ENCODE results near the gene RPL22. TPM values are rescaled to one million over a fixed set of nuclear protein-coding genes. Genes with fewer than 3 reads are reported as not detected.

The RPL22 gene
- total and polyA plus RNA-seq, 2 of the 8 experiments (the other 6 are each of a cell fraction or from before 2014, with no cell fraction given) = 133 to 521 TPM

DNA sequence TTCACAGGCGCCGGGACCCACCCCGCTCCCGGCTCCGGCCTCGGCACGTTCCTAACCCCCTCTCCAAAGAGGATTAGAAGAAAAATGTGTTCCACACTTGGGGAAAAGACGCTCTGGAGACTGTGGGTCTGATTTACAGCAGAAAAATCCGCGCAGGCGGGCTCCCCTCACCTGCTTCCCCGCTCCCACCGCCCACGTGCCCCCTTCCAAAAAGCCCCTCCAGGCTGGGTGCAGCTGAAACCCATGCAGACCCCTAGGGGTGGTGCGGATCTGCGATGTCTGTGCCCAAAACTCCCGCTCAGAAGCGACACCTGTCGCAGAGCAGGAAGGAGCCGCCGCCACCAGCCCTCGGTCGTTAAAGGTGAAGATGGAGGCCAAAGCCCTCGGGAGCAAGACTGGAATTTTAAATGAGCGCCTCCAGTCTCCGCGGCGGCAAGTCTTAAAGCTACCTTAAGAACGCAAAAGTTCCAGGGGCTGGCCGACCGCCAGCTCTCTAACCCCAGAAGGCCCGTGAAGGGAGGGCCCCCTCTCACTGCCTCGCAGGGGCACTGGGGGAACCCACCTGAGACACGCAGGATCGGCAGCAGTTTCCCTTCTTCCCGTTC is 18.6 kb downstream of the RPL22 start:
- Histone ChIP-seq H3K27me3 (replicated peaks in 1 of 4; ENCODE audit: control insufficient read depth in 3 of 4, extremely low read depth in 1 of 4, insufficient read depth in 3 of 4, low read length in 3 of 4) (peaks cover 19 to 61% (median 46%) of the 10 kb centered on the region in 4 experiments), H3K27ac (ENCODE audit: low read depth, low read length) (no peak overlapping the region), H3K23me2 (ENCODE audit: low read depth, low read length) (peaks cover 4% of the 10 kb centered on the region; the same call in 1 of the 2 replicates), H4K5ac (ENCODE audit: insufficient read length, low read depth, low read length) (no peak overlapping the region), H2AFZ (ENCODE audit: low read length) (no peak overlapping the region), H3K4me3 (ENCODE audit: extremely low read depth in 1 of 4, insufficient read depth in 2 of 4, low read depth in 3 of 4, low read length in 4 of 4) (peak overlapping the region in 3 of 4 experiments; percentile 20 to 55 (median 32); a peak in 6 of 8 replicates), H2AK5ac (ENCODE audit: low read depth, low read length) (no peak overlapping the region), H3K56ac (replicated peaks; ENCODE audit: insufficient read length, low read depth, low read length) (no peak overlapping the region), H4K8ac (ENCODE audit: extremely low read depth, insufficient read depth, low read length) (peak overlapping the region; percentile 6; the same call in 1 of the 2 replicates), H3K4ac (replicated peaks; ENCODE audit: insufficient read length, low read depth, low read length) (no peak overlapping the region), H3K14ac (ENCODE audit: insufficient read length) (no peak overlapping the region), H3K9me3 (ENCODE audit: insufficient read depth in 2 of 2, low read depth in 1 of 2, low read length in 1 of 2) (no peaks in the 10 kb centered on the region), H3K18ac (ENCODE audit: extremely low read depth, low read length) (0 out of 2 replicates have a peak overlapping the region, but pooled peaks have one; percentile 13), H3K4me1 (replicated peaks in 1 of 4; ENCODE audit: control insufficient read depth in 3 of 4, insufficient read depth in 4 of 4, low read length in 3 of 4) (peaks cover 8 to 14% (median 10%) of the 10 kb centered on the region in 4 experiments), H3K79me1 (ENCODE audit: low read depth, low read length) (no peaks in the 10 kb centered on the region; the same call in 1 of the 2 replicates), H4K91ac (replicated peaks; ENCODE audit: insufficient read length, low read length) (no peak overlapping the region), H2BK120ac (replicated peaks; ENCODE audit: low read depth, low read length) (no peak overlapping the region), H2BK12ac (ENCODE audit: low read depth, low read length) (no peak overlapping the region), H3K36me3 (ENCODE audit: control insufficient read depth in 2 of 4, insufficient read depth in 4 of 4, low read length in 3 of 4) (peaks cover 5 to 12% (median 5%) of the 10 kb centered on the region in 4 experiments; a peak in 4 of 8 replicates), H2BK20ac (ENCODE audit: low read length) (no peak overlapping the region), H3K9ac (replicated peaks in 1 of 4; ENCODE audit: extremely low read depth in 1 of 4, low read depth in 3 of 4, low read length in 3 of 4) (no peak overlapping the region), H4K20me1 (replicated peaks in 1 of 2; ENCODE audit: control insufficient read depth in 1 of 2, insufficient read depth in 2 of 2, low read length in 2 of 2) (peaks cover 3 to 21% of the 10 kb centered on the region in 2 experiments), H3K4me2 (ENCODE audit: insufficient read depth in 1 of 2, low read depth in 2 of 2, low read length in 2 of 2) (peak overlapping the region; percentile 42 to 80), H3K23ac (ENCODE audit: insufficient read length) (no peak overlapping the region), H2BK5ac (ENCODE audit: low read depth, low read length) (no peak overlapping the region), H2BK15ac (ENCODE audit: low read length) (no peak overlapping the region), H3K79me2 (ENCODE audit: control insufficient read depth in 1 of 2, insufficient read depth in 2 of 2, low read length in 2 of 2) (peaks cover 0 to 2% of the 10 kb centered on the region in 2 experiments; a peak in 1 of 4 replicates)
- DNase-seq (ENCODE audit: low read depth in 1 of 2, low spot score in 2 of 2) = peak in 1 of 2 experiments; percentile 73
- 16% methylated on average over 31 of the region's 36 CpGs; no CpG with 5 or more reads in 1 of the 2 experiments for WGBS, 2 experiments (ENCODE audit: extremely low coverage in 1 of 2, insufficient coverage in 1 of 2, insufficient read length in 1 of 2, insufficient replicate concordance in 2 of 2, low coverage in 1 of 2, low lambda C conversion rate in 2 of 2, missing lambda C conversion rate in 1 of 2)
- ChIA-PET CTCF (ENCODE audit: partially characterized antibody) (interaction anchor here (0.6 to 2.4 kb wide), 6 partner anchors 9 to 128 kb away, joined by 3 to 9 read pairs (median 4); partner anchors contain the start of gene RNF207), POLR2A (ENCODE audit: partially characterized antibody) (interaction anchor here (0.8 to 6.0 kb wide), 5 partner anchors 10 to 234 kb away, joined by 3 to 50 read pairs (median 3); partner anchors contain the start of gene RPL22)
- no peak for TF ChIP-seq HDAC6 (IDR thresholded peaks at IDR 0.05; ENCODE audit: low read depth, low read length)
- no peak for TF ChIP-seq EGR1 (IDR thresholded peaks at IDR 0.05; ENCODE audit: borderline replicate concordance, low read depth, low read length)
- TF ChIP-seq ZNF274 (IDR thresholded peaks at IDR 0.05; ENCODE audit: borderline replicate concordance, extremely low read depth, low read length) = no peak
- no peak for TF ChIP-seq PHF8 (conservative IDR thresholded peaks at IDR 0.05; ENCODE audit: low read depth, low read length)
- TF ChIP-seq SUZ12 (IDR thresholded peaks at IDR 0.05; ENCODE audit: low read length) = peak; percentile 64; the same call in 1 of the 2 replicates
- peak; percentile 50 for TF ChIP-seq EZH2 (IDR thresholded peaks at IDR 0.05; ENCODE audit: low read depth, low read length, severe bottlenecking)
- TF ChIP-seq, protein P1, sequence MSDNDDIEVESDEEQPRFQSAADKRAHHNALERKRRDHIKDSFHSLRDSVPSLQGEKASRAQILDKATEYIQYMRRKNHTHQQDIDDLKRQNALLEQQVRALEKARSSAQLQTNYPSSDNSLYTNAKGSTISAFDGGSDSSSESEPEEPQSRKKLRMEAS (IDR thresholded peaks at IDR 0.05) = peak; percentile 41; the same call in 1 of the 2 replicates
- TF ChIP-seq BACH1 (IDR thresholded peaks at IDR 0.05; ENCODE audit: low read length) = no peak
- TF ChIP-seq MAFK (IDR thresholded peaks at IDR 0.05; ENCODE audit: low read depth, low read length) = no peak
- TF ChIP-seq, protein P2, sequence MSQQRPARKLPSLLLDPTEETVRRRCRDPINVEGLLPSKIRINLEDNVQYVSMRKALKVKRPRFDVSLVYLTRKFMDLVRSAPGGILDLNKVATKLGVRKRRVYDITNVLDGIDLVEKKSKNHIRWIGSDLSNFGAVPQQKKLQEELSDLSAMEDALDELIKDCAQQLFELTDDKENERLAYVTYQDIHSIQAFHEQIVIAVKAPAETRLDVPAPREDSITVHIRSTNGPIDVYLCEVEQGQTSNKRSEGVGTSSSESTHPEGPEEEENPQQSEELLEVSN (IDR thresholded peaks at IDR 0.05) = peak; percentile 75
- TF ChIP-seq YY1 (IDR thresholded peaks at IDR 0.05; ENCODE audit: low read depth, low read length) = peak; percentile 55; the same call in 1 of the 2 replicates
- FAIRE-seq = no peak
